Lung (tissue), 12 donors: ENCODE data around the gene ST6GALNAC5. TPM values are rescaled to one million over a fixed set of nuclear protein-coding genes. Genes with fewer than 3 reads are reported as not detected.

Experiments
- ATAC-seq: fragments of 200-7000 bp; cut with Tn5 transposase; one replicate; pipeline ENCODE4 v1.9.1; 2020; ENCODE audit warnings: moderate number of reproducible peaks; ENCODE audit not compliant: insufficient read depth, low FRiP score
- DNase-seq, 3 donors: peaks; one replicate each; pipeline ENCODE4 v3.0.0-alpha.2; 2013 to 2017
- H3K27ac ChIP-seq, 2 donors: one replicate each; pipeline ENCODE4 v1.5.1; 2013; ENCODE audit warnings: mild to moderate bottlenecking in 2 of 2, moderate library complexity in 2 of 2, control low read depth in 1 of 2, inconsistent platforms in 1 of 2, low read depth in 1 of 2, low read length in 1 of 2
- H3K27me3 ChIP-seq, 3 donors: one replicate each; pipeline ENCODE4 v1.5.1; 2013; ENCODE audit warnings: low read length in 2 of 3; ENCODE audit not compliant: control insufficient read depth in 3 of 3, insufficient read depth in 3 of 3
- H3K36me3 ChIP-seq, 4 donors: one replicate each; pipeline ENCODE4 v1.5.1; 2013; ENCODE audit warnings: low read length in 4 of 4, mild to moderate bottlenecking in 1 of 4, moderate library complexity in 1 of 4; ENCODE audit not compliant: control insufficient read depth in 4 of 4, insufficient read depth in 4 of 4
- H3K4me1 ChIP-seq, 5 donors: one replicate each; pipeline ENCODE4 v1.5.1; 2013; ENCODE audit warnings: low read length in 5 of 5, mild to moderate bottlenecking in 2 of 5, moderate library complexity in 1 of 5; ENCODE audit not compliant: control insufficient read depth in 5 of 5, insufficient read depth in 5 of 5
- H3K4me3 ChIP-seq: one replicate; pipeline ENCODE4 v1.5.1; 2013; ENCODE audit warnings: mild to moderate bottlenecking, control low read depth, moderate library complexity
- H3K9ac ChIP-seq, 2 donors: one replicate each; pipeline ENCODE4 v1.5.1; 2013; ENCODE audit warnings: low read length in 2 of 2, control low read depth in 1 of 2; ENCODE audit not compliant: insufficient read depth in 1 of 2
- H3K9me3 ChIP-seq, 4 donors: one replicate each; pipeline ENCODE4 v1.5.1; 2013; ENCODE audit warnings: low read length in 3 of 4, mild to moderate bottlenecking in 1 of 4, moderate library complexity in 1 of 4; ENCODE audit not compliant: control insufficient read depth in 4 of 4, insufficient read depth in 3 of 4
- WGBS, 2 donors: extraction: QIAGEN DNeasy Blood & Tissue Kit; methylation state at CpG; one replicate each; pipeline ENCODE4 v1.1.7; 2013; 5-methylcytosine and 5-hydroxymethylcytosine counted together
- polyA plus RNA-seq, 2 donors: library from polyadenylated mRNA; stranded (reverse); fragments of 200-250 nt; gene quantifications; one replicate each; pipeline ENCODE4 v1.2.1, GENCODE V29; 2013
- total RNA-seq, 2 donors: library from RNA; depleted of rRNA in 1 of 2; stranded (reverse); fragments of >200 nt in 1 of 2; gene quantifications; one replicate each; pipeline ENCODE4 v1.2.1, GENCODE V29; 2014 to 2021
- TF ChIP-seq, protein P1 (sequence below): IDR thresholded peaks from 2 replicates; pipeline ENCODE4 v1.5.1; 2012; ENCODE audit warnings: mild to moderate bottlenecking; ENCODE audit errors: control extremely low read depth, extremely low read depth
- donor health status: control.
- donor health status: control.
- donor health status: Bipolar disorder and iron deficiency.
- donor health status: healthy.
- donor health status: DM: yes; HTN: yes; CAD: no.

The ST6GALNAC5 gene
- total and polyA plus RNA-seq, 4 donors: 3.6 to 45.8 (median 15.9) TPM

DNA sequence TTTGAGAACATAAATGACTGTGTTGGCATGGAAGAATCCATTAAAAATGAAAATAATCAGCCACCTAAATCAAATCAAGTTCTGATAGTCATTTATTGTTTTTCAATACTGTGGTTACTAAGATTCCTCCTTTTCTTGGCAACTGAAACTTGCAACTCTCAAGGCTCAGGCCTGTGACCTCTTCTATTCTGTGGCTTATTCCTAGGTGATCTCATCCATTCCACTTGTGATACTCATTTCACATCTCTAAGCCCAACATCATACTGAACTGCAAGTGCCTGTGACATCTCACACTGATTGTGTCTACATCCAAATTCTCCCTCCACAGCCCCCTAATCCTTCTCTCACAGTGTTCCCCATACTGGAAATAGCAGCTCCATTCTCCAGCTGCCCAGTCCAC is 4.8 kb upstream of the ST6GALNAC5 start:
- Histone ChIP-seq H3K4me1 (peaks cover 0 to 4% (median 0%) of the 10 kb centered on the region in 5 donors), H3K9ac (no peak overlapping the region), H3K36me3 (no peaks in the 10 kb centered on the region), H3K27me3 (peaks cover 4 to 23% (median 13%) of the 10 kb centered on the region in 3 donors), H3K9me3 (no peaks in the 10 kb centered on the region), H3K27ac (no peak overlapping the region), H3K4me3 (no peak overlapping the region)
- ATAC-seq (no peak), DNase-seq (no peak)
- TF ChIP-seq, protein P1, sequence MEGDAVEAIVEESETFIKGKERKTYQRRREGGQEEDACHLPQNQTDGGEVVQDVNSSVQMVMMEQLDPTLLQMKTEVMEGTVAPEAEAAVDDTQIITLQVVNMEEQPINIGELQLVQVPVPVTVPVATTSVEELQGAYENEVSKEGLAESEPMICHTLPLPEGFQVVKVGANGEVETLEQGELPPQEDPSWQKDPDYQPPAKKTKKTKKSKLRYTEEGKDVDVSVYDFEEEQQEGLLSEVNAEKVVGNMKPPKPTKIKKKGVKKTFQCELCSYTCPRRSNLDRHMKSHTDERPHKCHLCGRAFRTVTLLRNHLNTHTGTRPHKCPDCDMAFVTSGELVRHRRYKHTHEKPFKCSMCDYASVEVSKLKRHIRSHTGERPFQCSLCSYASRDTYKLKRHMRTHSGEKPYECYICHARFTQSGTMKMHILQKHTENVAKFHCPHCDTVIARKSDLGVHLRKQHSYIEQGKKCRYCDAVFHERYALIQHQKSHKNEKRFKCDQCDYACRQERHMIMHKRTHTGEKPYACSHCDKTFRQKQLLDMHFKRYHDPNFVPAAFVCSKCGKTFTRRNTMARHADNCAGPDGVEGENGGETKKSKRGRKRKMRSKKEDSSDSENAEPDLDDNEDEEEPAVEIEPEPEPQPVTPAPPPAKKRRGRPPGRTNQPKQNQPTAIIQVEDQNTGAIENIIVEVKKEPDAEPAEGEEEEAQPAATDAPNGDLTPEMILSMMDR: no peak

DNA sequence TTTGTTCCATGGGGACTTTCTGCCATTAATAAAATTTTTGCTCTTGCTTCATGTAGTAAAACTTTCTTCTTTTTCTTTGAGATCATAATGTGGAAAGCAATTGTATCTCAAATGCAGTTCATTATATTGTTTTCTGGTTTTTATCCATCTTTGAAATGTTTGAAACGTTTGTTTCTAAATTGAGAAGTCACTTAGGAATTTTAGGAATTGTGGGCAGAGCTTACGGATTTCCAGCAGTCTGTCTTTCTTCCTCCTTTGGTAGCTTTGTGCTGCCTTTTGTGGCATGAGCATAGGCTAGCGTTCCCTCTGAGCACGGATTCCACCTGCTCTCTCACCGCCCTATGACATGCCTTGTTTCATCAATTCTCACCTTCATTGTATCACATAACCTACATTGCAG is 2.9 kb upstream of the ST6GALNAC5 start:
- DNase-seq: no peak
- Histone ChIP-seq H3K36me3 (no peaks in the 10 kb centered on the region), H3K4me1 (peaks cover 0 to 10% (median 4%) of the 10 kb centered on the region in 5 donors), H3K9ac (no peak overlapping the region), H3K27me3 (peaks cover 4 to 24% (median 13%) of the 10 kb centered on the region in 3 donors), H3K4me3 (no peak overlapping the region), H3K27ac (no peak overlapping the region), H3K9me3 (peaks cover 0 to 7% (median 0%) of the 10 kb centered on the region in 4 donors)
- 72 to 75% methylated on average over 5 of the region's 5 CpGs for WGBS, 2 donors
- TF ChIP-seq, protein P1: no peak
- ATAC-seq: no peak

DNA sequence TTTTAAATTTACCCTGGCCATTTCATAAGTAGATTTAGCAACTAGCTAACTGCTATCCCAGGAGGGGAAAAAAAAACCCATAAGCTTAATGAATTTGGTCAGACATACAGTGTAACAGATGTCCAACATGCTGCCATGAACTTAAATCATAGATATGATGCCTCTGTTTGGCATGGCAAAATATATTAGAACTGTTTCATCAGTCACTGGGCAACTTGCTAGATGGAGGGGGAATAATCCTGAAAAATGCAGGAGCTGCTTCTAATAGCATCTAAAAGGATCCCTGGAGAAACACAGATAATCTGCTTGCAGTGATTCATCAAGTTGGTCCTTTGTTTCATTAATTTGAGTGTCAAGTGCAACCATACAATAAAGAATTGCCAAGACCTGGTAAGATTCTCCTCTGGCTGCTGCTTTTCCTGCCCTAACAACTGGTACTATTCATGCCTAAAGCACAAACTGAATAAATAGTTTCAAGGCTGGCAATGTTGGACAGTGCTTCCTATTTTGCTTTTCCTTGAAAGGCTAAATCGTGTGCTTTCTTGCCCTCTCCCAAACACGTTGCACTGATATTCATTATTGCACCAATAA is 1.5 kb upstream of the ST6GALNAC5 start:
- peaks cover 0 to 10% (median 4%) of the 10 kb centered on the region in 5 donors for H3K4me1 ChIP-seq
- TF ChIP-seq, protein P1: no peak
- H3K4me3 ChIP-seq: no peak overlapping the region
- no peaks in the 10 kb centered on the region for H3K36me3 ChIP-seq
- peaks cover 4 to 37% (median 13%) of the 10 kb centered on the region in 3 donors for H3K27me3 ChIP-seq
- no peak for ATAC-seq
- DNase-seq: no peak
- H3K27ac ChIP-seq: no peak overlapping the region
- 79 to 84% methylated on average over 2 of the region's 2 CpGs for WGBS, 2 donors
- H3K9ac ChIP-seq: no peak overlapping the region
- H3K9me3 ChIP-seq: peaks cover 0 to 7% (median 0%) of the 10 kb centered on the region in 4 donors

DNA sequence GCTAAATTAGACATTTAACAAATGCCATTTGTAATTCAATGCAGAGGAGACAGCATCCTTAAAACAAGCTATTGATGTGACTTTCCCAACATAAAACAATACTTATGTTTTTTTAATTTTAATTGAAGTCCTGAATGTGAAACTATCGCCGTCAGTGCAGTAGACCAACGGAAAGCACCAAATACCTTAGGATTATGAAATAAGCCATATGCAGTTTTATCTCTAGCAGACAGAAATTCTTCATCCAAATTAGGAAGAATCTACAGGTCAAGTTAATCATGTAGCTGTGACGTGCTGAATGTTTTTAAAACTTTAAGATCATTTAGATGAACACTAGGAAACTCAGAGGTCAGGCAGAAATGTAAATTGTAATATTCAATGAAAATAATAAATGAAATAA is 714 bp upstream of the ST6GALNAC5 start:
- DNase-seq (no peak), ATAC-seq (no peak)
- TF ChIP-seq, protein P1: no peak
- Histone ChIP-seq H3K27ac (no peak overlapping the region), H3K9me3 (peaks cover 0 to 7% (median 0%) of the 10 kb centered on the region in 4 donors), H3K4me1 (peaks cover 0 to 10% (median 4%) of the 10 kb centered on the region in 5 donors), H3K27me3 (peaks cover 4 to 39% (median 13%) of the 10 kb centered on the region in 3 donors), H3K4me3 (no peak overlapping the region), H3K36me3 (no peaks in the 10 kb centered on the region), H3K9ac (no peak overlapping the region)
- WGBS, 2 donors: 76 to 86% methylated on average over 4 of the region's 4 CpGs
